Peyer's patch (tissue), 4 donors: ENCODE results near the gene CRHR2.

Source experiments
- CTCF ChIP-seq, 6 experiments: fragments of 450-650 bp in 4 of 6; fragments of 200-600 bp in 2 of 6; sonication (generic) in 1 of 6; IDR thresholded peaks; one replicate each; pipeline ENCODE4 v1.5.1; 2017 to 2019; ENCODE audit warnings: antibody characterized with exemption in 6 of 6, mild to moderate bottlenecking in 3 of 6, moderate library complexity in 1 of 6
- POLR2A ChIP-seq, 2 donors: fragments of 450-650 bp; IDR thresholded peaks; one replicate each; pipeline ENCODE4 v1.5.1; 2017; ENCODE audit warnings: antibody characterized with exemption in 2 of 2, mild to moderate bottlenecking in 2 of 2, moderate library complexity in 2 of 2

- no peak for TF ChIP-seq CTCF (IDR thresholded peaks at IDR 0.05)
- no peak for TF ChIP-seq POLR2A (IDR thresholded peaks at IDR 0.05)
Measured at GRCh38 chr7:30659312-30659711, 22.9 kb downstream of the CRHR2 start.
